Panc1 (cell line): Measurements from ENCODE around the gene NRP1.

Experiments used
- POLR2AphosphoS5 ChIP-seq: IDR thresholded peaks from 2 replicates; pipeline ENCODE4 v1.6.1; 2012; ENCODE audit warnings: mild to moderate bottlenecking, low read depth, low read length, moderate library complexity
- REST ChIP-seq, 2 experiments: IDR thresholded peaks; 2 replicates each; pipeline ENCODE4 v1.6.1; 2011 to 2012; ENCODE audit warnings: low read depth in 2 of 2, control low read depth in 1 of 2, low read length in 1 of 2, mild to moderate bottlenecking in 1 of 2, moderate library complexity in 1 of 2; ENCODE audit not compliant: insufficient read depth in 1 of 2
- SIN3A ChIP-seq: IDR thresholded peaks from 2 replicates; pipeline ENCODE4 v1.6.1; 2012; ENCODE audit warnings: low read depth, mild to moderate bottlenecking, low read length, moderate library complexity, borderline replicate concordance; ENCODE audit not compliant: insufficient read depth
- TCF7L2 ChIP-seq: IDR thresholded peaks from 2 replicates; pipeline ENCODE4 v1.6.1; 2011; ENCODE audit warnings: mild to moderate bottlenecking, low read depth, low read length, inconsistent platforms
- TF ChIP-seq, protein P1 (sequence below): fragments of 450-650 bp; IDR thresholded peaks from 2 replicates; pipeline ENCODE4 v1.5.1; 2017; ENCODE audit warnings: mild to moderate bottlenecking

DNA sequence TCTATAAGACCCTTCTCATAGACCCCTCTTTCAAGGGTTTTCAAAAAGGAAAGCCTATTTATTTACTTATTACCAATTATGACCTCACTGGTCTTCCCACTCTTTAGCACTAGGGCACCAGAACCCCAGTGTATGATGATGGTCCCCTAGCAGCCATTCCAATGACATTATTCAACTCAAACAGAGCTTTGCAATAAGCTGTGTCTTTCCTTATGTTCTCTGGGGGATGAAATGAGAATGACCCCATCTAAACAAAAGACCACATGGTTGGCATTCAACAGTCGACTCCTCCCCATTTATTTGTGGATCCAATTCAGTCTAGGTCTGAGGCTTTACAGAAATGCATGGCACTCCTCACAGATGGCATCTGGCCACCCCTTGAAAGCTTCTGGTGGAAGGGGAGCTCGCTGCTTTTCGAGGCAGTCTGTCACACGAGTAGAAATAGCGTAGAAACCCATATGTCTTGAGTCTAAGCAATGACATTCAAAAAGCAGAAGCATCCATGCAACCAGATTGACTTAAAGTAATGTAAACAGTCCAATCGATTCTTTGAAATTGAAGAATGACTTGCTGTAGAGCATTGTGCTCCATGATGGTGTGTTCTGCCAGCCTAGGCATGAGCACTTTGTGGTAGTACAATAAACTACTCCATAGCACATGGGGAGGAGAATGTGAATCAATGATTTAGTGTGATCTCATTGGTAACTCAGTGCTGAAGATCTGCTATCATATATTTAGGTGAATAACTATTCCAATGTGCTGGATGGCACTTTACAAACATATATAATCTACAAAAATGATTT lies 29.8 kb downstream of the NRP1 start:
- TF ChIP-seq, protein P1, sequence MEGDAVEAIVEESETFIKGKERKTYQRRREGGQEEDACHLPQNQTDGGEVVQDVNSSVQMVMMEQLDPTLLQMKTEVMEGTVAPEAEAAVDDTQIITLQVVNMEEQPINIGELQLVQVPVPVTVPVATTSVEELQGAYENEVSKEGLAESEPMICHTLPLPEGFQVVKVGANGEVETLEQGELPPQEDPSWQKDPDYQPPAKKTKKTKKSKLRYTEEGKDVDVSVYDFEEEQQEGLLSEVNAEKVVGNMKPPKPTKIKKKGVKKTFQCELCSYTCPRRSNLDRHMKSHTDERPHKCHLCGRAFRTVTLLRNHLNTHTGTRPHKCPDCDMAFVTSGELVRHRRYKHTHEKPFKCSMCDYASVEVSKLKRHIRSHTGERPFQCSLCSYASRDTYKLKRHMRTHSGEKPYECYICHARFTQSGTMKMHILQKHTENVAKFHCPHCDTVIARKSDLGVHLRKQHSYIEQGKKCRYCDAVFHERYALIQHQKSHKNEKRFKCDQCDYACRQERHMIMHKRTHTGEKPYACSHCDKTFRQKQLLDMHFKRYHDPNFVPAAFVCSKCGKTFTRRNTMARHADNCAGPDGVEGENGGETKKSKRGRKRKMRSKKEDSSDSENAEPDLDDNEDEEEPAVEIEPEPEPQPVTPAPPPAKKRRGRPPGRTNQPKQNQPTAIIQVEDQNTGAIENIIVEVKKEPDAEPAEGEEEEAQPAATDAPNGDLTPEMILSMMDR: no peak
- TF ChIP-seq SIN3A (no peak), REST (IDR thresholded peaks at IDR 0.05; ENCODE audit: insufficient read depth in 1 of 2, low read depth in 2 of 2, low read length in 1 of 2) (no peak), POLR2AphosphoS5 (no peak), TCF7L2 (no peak)
